HL-60/S4 treated with retinoic acid at 250 ng/mL for 4 days and 3 days (cell line): Measurements from ENCODE around the gene SNRPB.
"Not testable (repeated sequence)": the region's sequence is repeated elsewhere in the genome, so short reads cannot be mapped to it uniquely, and the experiment has no call there.

Experiments
- in situ Hi-C: fragments of 300-500 bp; cut with MboI; formaldehyde crosslinking; loops from 2 replicates; pipeline ENCODE4 v1.7.0; 2022; ENCODE audit warnings: low sequenced_read_pairs

SNRPB gene

GRCh38 chr20:2470423-2471193 is at the start of gene SNRPB:
Gene SNRPB (minus strand): TSS chr20:2470789. CDS start chr20:2470690, 99 bp downstream.
- in situ Hi-C loops = loop anchor here (25.0 kb wide), 1 partner anchor 708 kb away; no protein-coding TSS in a partner anchor

GRCh38 chr20:2519115-2519809 is 48.7 kb upstream of the SNRPB start:
- in situ Hi-C loops = no loop called here

- in situ Hi-C loops = no loop called here
Measured at GRCh38 chr20:2518558-2518957, 48.0 kb upstream of the SNRPB start.

GRCh38 chr20:2518096-2518495 is 47.5 kb upstream of the SNRPB start:
- in situ Hi-C loops = no loop called here

- in situ Hi-C loops = no loop called here
Measured at GRCh38 chr20:2516399-2516798, 45.8 kb upstream of the SNRPB start.

GRCh38 chr20:2515203-2515602 is 44.6 kb upstream of the SNRPB start:
- in situ Hi-C loops = no loop called here

GRCh38 chr20:2509794-2510193 is 39.2 kb upstream of the SNRPB start:
- in situ Hi-C loops = no loop called here

GRCh38 chr20:2509468-2509781 is 38.8 kb upstream of the SNRPB start:
- in situ Hi-C loops = no loop called here

GRCh38 chr20:2508631-2509467 is 38.3 kb upstream of the SNRPB start, which contains the start of gene ZNF343:
Gene ZNF343 (minus strand): TSS chr20:2508915. CDS start chr20:2493895, 15,020 bp downstream.
- in situ Hi-C loops = no loop called here

GRCh38 chr20:2507875-2508630 is 37.5 kb upstream of the SNRPB start:
- in situ Hi-C loops = no loop called here

- in situ Hi-C loops = no loop called here
Measured at GRCh38 chr20:2507464-2507863, 36.9 kb upstream of the SNRPB start.

- in situ Hi-C loops = not testable (repeated sequence)
Measured at GRCh38 chr20:2506426-2506825, 35.8 kb upstream of the SNRPB start.

- in situ Hi-C loops = not testable (repeated sequence)
Measured at GRCh38 chr20:2504803-2505202, 34.2 kb upstream of the SNRPB start.

- in situ Hi-C loops = not testable (repeated sequence)
Measured at GRCh38 chr20:2502808-2503384, 32.3 kb upstream of the SNRPB start.

- in situ Hi-C loops = no loop called here
Measured at GRCh38 chr20:2485661-2486060, 15.1 kb upstream of the SNRPB start.

- in situ Hi-C loops = no loop called here
Measured at GRCh38 chr20:2485080-2485479, 14.5 kb upstream of the SNRPB start.

GRCh38 chr20:2483504-2483903 is 12.9 kb upstream of the SNRPB start:
- in situ Hi-C loops = no loop called here

GRCh38 chr20:2480381-2480780 is 9.8 kb upstream of the SNRPB start:
- in situ Hi-C loops = no loop called here

- in situ Hi-C loops = no loop called here
Measured at GRCh38 chr20:2476742-2477615, 6.4 kb upstream of the SNRPB start.
